Progenitor cell of endocrine pancreas (in vitro differentiated cells): Measurements from ENCODE around the gene ADGRV1. TPM values are rescaled to one million over a fixed set of nuclear protein-coding genes. Genes with fewer than 3 reads are reported as not detected.
"Not testable (repeated sequence)": the region's sequence is repeated elsewhere in the genome, so short reads cannot be mapped to it uniquely, and the experiment has no call there.

ENCODE experiments used
- DNase-seq: peaks from one replicate; pipeline ENCODE4 v3.0.0; 2021; ENCODE audit warnings: low spot score; ENCODE audit not compliant: unreplicated experiment
- H3K27ac Mint-ChIP-seq: 2 replicates; pipeline ENCODE4 v1.8.0; 2021; ENCODE audit warnings: mild to moderate bottlenecking, moderate library complexity, mixed read lengths
- H3K27me3 Mint-ChIP-seq: 2 replicates; pipeline ENCODE4 v1.8.0; 2021; ENCODE audit warnings: mixed read lengths
- H3K36me3 Mint-ChIP-seq: 2 replicates; pipeline ENCODE4 v1.8.0; 2022; ENCODE audit warnings: mixed read lengths; ENCODE audit not compliant: insufficient read depth
- H3K4me1 Mint-ChIP-seq: 2 replicates; pipeline ENCODE4 v1.8.0; 2021; ENCODE audit warnings: low read depth, mixed read lengths
- H3K4me3 Mint-ChIP-seq: 2 replicates; pipeline ENCODE4 v1.8.0; 2021; ENCODE audit warnings: low read depth, mild to moderate bottlenecking, moderate library complexity, mixed read lengths
- H3K9me3 Mint-ChIP-seq: 2 replicates; pipeline ENCODE4 v1.8.0; 2021; ENCODE audit warnings: low read depth, mixed read lengths
- CTCF ChIP-seq: fragments of 200-600 bp; sonication (generic); IDR thresholded peaks from one replicate; pipeline ENCODE4 v1.5.0; 2021; ENCODE audit warnings: antibody characterized with exemption, mild to moderate bottlenecking; ENCODE audit not compliant: unreplicated experiment
- total RNA-seq: library from RNA; stranded (reverse); gene quantifications from 2 replicates; pipeline ENCODE4 v1.2.1, GENCODE V29; 2021

The ADGRV1 gene
- total RNA-seq, 1 donor from 2014 or later: 82.3 TPM

DNA sequence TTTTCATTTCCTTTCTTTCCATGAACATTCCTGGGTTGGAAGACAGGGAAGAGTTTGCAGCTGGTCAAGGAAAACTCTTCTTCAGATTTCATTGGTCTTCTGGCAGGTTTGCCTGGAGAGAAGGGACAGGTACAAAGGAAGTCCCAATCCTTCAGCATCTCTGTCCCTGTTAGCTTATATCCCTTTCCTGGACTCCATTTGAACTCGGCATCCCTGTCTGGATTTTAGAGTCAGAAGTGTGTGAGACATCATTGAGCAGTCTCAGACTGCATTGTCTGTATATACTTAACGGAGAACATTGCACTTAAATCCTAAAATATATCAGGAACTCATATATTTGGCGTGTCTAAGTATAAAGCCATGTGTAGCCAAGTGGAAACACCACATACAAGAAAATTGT is 54.9 kb downstream of the ADGRV1 start:
- Mint-ChIP-seq H3K27me3 (no peaks in the 10 kb centered on the region), H3K27ac (peak overlapping the region; percentile 21), H3K9me3 (no peaks in the 10 kb centered on the region), H3K4me1 (no peaks in the 10 kb centered on the region), H3K4me3 (no peak overlapping the region), H3K36me3 (peaks cover 6% of the 10 kb centered on the region)
- no peak for DNase-seq
- TF ChIP-seq CTCF: no peak

GRCh38 chr5:90613918-90614504 is 55.4 kb downstream of the ADGRV1 start:
- DNase-seq: no peak
- Mint-ChIP-seq H3K27me3 (no peaks in the 10 kb centered on the region), H3K4me1 (no peaks in the 10 kb centered on the region), H3K27ac (no peak overlapping the region), H3K9me3 (no peaks in the 10 kb centered on the region), H3K36me3 (peaks cover 6% of the 10 kb centered on the region), H3K4me3 (no peak overlapping the region)
- TF ChIP-seq CTCF: no peak

- no peak overlapping the region for H3K27ac Mint-ChIP-seq
- peaks cover 3% of the 10 kb centered on the region for H3K9me3 Mint-ChIP-seq
- TF ChIP-seq CTCF: no peak
- no peak for DNase-seq
- H3K4me3 Mint-ChIP-seq: no peak overlapping the region
- H3K27me3 Mint-ChIP-seq: no peaks in the 10 kb centered on the region
- H3K4me1 Mint-ChIP-seq: no peaks in the 10 kb centered on the region
- H3K36me3 Mint-ChIP-seq: peaks cover 9% of the 10 kb centered on the region
Measured at GRCh38 chr5:90615355-90615754, 56.8 kb downstream of the ADGRV1 start.

DNA sequence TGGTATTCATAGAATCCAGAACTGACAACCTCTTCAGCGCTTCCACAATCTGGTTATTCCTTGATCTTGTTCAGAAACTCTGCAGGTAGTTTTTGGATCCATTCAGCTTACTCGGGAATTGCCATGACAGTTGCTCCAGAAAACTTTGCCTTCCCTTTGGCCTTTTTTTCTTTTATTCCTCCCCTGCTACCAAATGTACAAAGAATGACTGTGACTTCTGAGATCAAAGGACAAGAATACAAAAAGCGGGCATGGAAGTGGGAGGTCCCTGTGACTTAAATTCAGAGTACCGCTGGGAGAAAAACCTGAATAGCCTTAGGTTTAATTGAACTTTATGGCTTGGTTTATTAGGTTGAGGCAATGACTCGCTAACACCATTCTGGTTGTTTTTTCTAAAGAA is 59.5 kb downstream of the ADGRV1 start:
- no peak for DNase-seq
- no peaks in the 10 kb centered on the region for H3K4me1 Mint-ChIP-seq
- TF ChIP-seq CTCF: no peak
- H3K4me3 Mint-ChIP-seq: no peak overlapping the region
- H3K27ac Mint-ChIP-seq: no peak overlapping the region
- H3K27me3 Mint-ChIP-seq: no peaks in the 10 kb centered on the region
- peaks cover 3% of the 10 kb centered on the region for H3K9me3 Mint-ChIP-seq
- peaks cover 9% of the 10 kb centered on the region for H3K36me3 Mint-ChIP-seq

GRCh38 chr5:90619762-90620161 is 61.2 kb downstream of the ADGRV1 start:
- H3K27ac Mint-ChIP-seq, H3K4me3 Mint-ChIP-seq, H3K27me3 Mint-ChIP-seq, DNase-seq, H3K36me3 Mint-ChIP-seq, H3K9me3 Mint-ChIP-seq, H3K4me1 Mint-ChIP-seq: not testable (repeated sequence)

DNA sequence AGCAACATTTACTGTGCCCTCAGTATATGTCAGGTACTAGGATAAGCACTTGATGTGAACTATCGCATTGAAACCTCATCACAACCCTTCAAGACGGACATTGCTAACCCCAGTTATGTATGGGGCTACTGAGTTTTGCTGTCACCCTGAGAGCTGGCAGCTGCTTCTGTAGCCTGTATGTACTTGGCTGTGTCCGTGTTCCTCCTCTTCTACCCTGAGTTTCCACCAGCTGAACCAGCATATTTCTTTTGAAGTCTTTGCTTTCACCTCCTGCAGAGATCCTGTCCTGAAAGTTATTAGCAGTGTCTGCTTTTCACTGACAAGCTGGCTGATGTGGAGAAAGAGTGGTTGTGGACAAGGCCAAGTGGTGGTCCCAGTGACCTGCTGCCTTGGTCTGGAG is 63.3 kb downstream of the ADGRV1 start:
- Mint-ChIP-seq H3K4me3 (no peak overlapping the region), H3K27me3 (no peaks in the 10 kb centered on the region), H3K4me1 (no peaks in the 10 kb centered on the region), H3K9me3 (peaks cover 3% of the 10 kb centered on the region), H3K27ac (no peak overlapping the region), H3K36me3 (peaks cover 11% of the 10 kb centered on the region)
- no peak for DNase-seq
- TF ChIP-seq CTCF: no peak
